Liver (tissue), 9 donors: ENCODE data around the gene GRIN1. TPM values are rescaled to one million over a fixed set of nuclear protein-coding genes. Genes with fewer than 3 reads are reported as not detected.

Source experiments
- DNase-seq: peaks from one replicate; pipeline ENCODE4 v3.0.0-alpha.2; 2017; ENCODE audit warnings: low spot score
- H3K27ac ChIP-seq, 2 donors: one replicate each; pipeline ENCODE4 v1.7.0; 2013; ENCODE audit warnings: inconsistent platforms in 2 of 2, low read length in 2 of 2, control low read depth in 1 of 2, low read depth in 1 of 2, mild to moderate bottlenecking in 1 of 2
- H3K27me3 ChIP-seq, 4 donors: one replicate each; pipeline versions ENCODE4 v1.6.1 to v1.7.0; 2013; ENCODE audit warnings: low read length in 3 of 4, inconsistent platforms in 1 of 4, mild to moderate bottlenecking in 1 of 4, moderate library complexity in 1 of 4; ENCODE audit not compliant: control insufficient read depth in 4 of 4, insufficient read depth in 4 of 4
- H3K36me3 ChIP-seq, 4 donors: one replicate each; pipeline versions ENCODE4 v1.6.1 to v1.7.0; 2013; ENCODE audit warnings: low read length in 3 of 4, mild to moderate bottlenecking in 3 of 4, low read depth in 1 of 4, moderate library complexity in 1 of 4; ENCODE audit not compliant: control insufficient read depth in 4 of 4, insufficient read depth in 3 of 4
- H3K4me1 ChIP-seq, 4 donors: one replicate each; pipeline versions ENCODE4 v1.6.1 to v1.7.0; 2013; ENCODE audit warnings: low read length in 3 of 4, mild to moderate bottlenecking in 3 of 4, moderate library complexity in 1 of 4; ENCODE audit not compliant: control insufficient read depth in 4 of 4, insufficient read depth in 4 of 4
- H3K4me3 ChIP-seq, 3 donors: one replicate each; pipeline versions ENCODE4 v1.6.1 to v1.7.0; 2013; ENCODE audit warnings: low read length in 3 of 3, control low read depth in 1 of 3, low read depth in 1 of 3, mild to moderate bottlenecking in 1 of 3
- H3K9ac ChIP-seq, 2 donors: one replicate each; pipeline ENCODE4 v1.7.0; 2013; ENCODE audit warnings: low read length in 2 of 2, mild to moderate bottlenecking in 2 of 2, moderate library complexity in 2 of 2, control low read depth in 1 of 2, low read depth in 1 of 2
- H3K9me3 ChIP-seq, 4 donors: one replicate each; pipeline versions ENCODE4 v1.6.1 to v1.7.0; 2013; ENCODE audit warnings: low read length in 3 of 4; ENCODE audit not compliant: control insufficient read depth in 4 of 4
- CTCF ChIP-seq: fragments of 150-350 bp; IDR thresholded peaks from 2 replicates; pipeline ENCODE4 v1.5.1; 2017; ENCODE audit warnings: improper control_type of control experiment, low read depth, low read length; ENCODE audit not compliant: missing input control
- EGR1 ChIP-seq, 2 donors: IDR thresholded peaks; 2 replicates each; pipeline ENCODE4 v1.6.1; 2016 to 2018; ENCODE audit warnings: antibody characterized with exemption in 2 of 2, low read depth in 2 of 2
- FOXA1 ChIP-seq: IDR thresholded peaks from 2 replicates; pipeline ENCODE4 v1.6.1; 2016; ENCODE audit warnings: antibody characterized with exemption
- GABPA ChIP-seq, 2 donors: IDR thresholded peaks in 1 of 2; conservative IDR thresholded peaks in 1 of 2; 2 replicates each; pipeline ENCODE4 v1.6.1; 2016; ENCODE audit warnings: antibody characterized with exemption in 2 of 2, mild to moderate bottlenecking in 1 of 2, moderate library complexity in 1 of 2
- HNF4A ChIP-seq, 2 donors: conservative IDR thresholded peaks; 2 replicates each; pipeline ENCODE4 v1.6.1; 2016; ENCODE audit warnings: antibody characterized with exemption in 2 of 2, mild to moderate bottlenecking in 2 of 2
- HNF4G ChIP-seq: IDR thresholded peaks from 2 replicates; pipeline ENCODE4 v1.6.1; 2016; ENCODE audit warnings: antibody characterized with exemption
- JUND ChIP-seq, 2 donors: IDR thresholded peaks; 2 replicates each; pipeline ENCODE4 v1.6.1; 2016; ENCODE audit warnings: antibody characterized with exemption in 2 of 2
- NR2F2 ChIP-seq: IDR thresholded peaks from 2 replicates; pipeline ENCODE4 v1.6.1; 2016; ENCODE audit warnings: antibody characterized with exemption
- RAD21 ChIP-seq, 2 donors: IDR thresholded peaks; 2 replicates each; pipeline ENCODE4 v1.6.1; 2016; ENCODE audit warnings: antibody characterized with exemption in 2 of 2, mild to moderate bottlenecking in 2 of 2
- REST ChIP-seq: IDR thresholded peaks from 2 replicates; pipeline ENCODE4 v1.6.1; 2016; ENCODE audit warnings: antibody characterized with exemption, mild to moderate bottlenecking
- RXRA ChIP-seq, 2 donors: IDR thresholded peaks; 2 replicates each; pipeline ENCODE4 v1.6.1; 2017 to 2018; ENCODE audit warnings: antibody characterized with exemption in 2 of 2, mild to moderate bottlenecking in 1 of 2
- SP1 ChIP-seq: IDR thresholded peaks from 2 replicates; pipeline ENCODE4 v1.6.1; 2018; ENCODE audit warnings: antibody characterized with exemption, mild to moderate bottlenecking
- TAF1 ChIP-seq: conservative IDR thresholded peaks from 2 replicates; pipeline ENCODE4 v1.6.1; 2016; ENCODE audit warnings: antibody characterized with exemption, mild to moderate bottlenecking
- YY1 ChIP-seq: IDR thresholded peaks from 2 replicates; pipeline ENCODE4 v1.6.1; 2016; ENCODE audit warnings: antibody characterized with exemption, mild to moderate bottlenecking
- ZBTB33 ChIP-seq: IDR thresholded peaks from 2 replicates; pipeline ENCODE4 v1.6.1; 2016; ENCODE audit warnings: antibody characterized with exemption
- WGBS: extraction: QIAGEN DNeasy Blood & Tissue Kit; methylation state at CpG from one replicate; pipeline ENCODE4 v1.1.7; 2013; 5-methylcytosine and 5-hydroxymethylcytosine counted together
- polyA plus RNA-seq, 2 donors: library from polyadenylated mRNA; stranded (reverse) in 1 of 2; unstranded in 1 of 2; fragments of 200-250 nt in 1 of 2; fragments of >200 nt in 1 of 2; fragmentation: Nextera tagmentation in 1 of 2; extraction: Ambion mirVana in 1 of 2; gene quantifications; one replicate each; pipeline versions ENCODE4 v1.2.1 to v1.2.3, GENCODE V29; 2013 to 2015
- total RNA-seq, 2 donors: library from RNA; depleted of rRNA; stranded (reverse); fragments of >200 nt; gene quantifications; one replicate each; pipeline ENCODE4 v1.2.3, GENCODE V29; 2014
- TF ChIP-seq, protein P1 (sequence below): IDR thresholded peaks from 2 replicates; pipeline ENCODE4 v1.6.1; 2016; ENCODE audit warnings: antibody characterized with exemption
- donor health status: healthy.
- donor health status: healthy.
- donor health status: healthy.
- donor health status: healthy.
- donor health status: healthy.

GRIN1 gene
- total and polyA plus RNA-seq, 4 donors = 0.05 TPM; not detected in 3

- Histone ChIP-seq H3K4me3 (no peak overlapping the region), H3K9me3 (no peaks in the 10 kb centered on the region), H3K9ac (no peak overlapping the region), H3K27me3 (no peaks in the 10 kb centered on the region), H3K36me3 (peaks cover 15 to 68% (median 26%) of the 10 kb centered on the region in 4 donors), H3K27ac (no peak overlapping the region), H3K4me1 (peaks cover 12 to 20% (median 19%) of the 10 kb centered on the region in 4 donors)
- no peak for TF ChIP-seq RAD21 (IDR thresholded peaks at IDR 0.05)
- no peak for TF ChIP-seq FOXA1
- no peak for TF ChIP-seq ZBTB33
- no peak for TF ChIP-seq EGR1 (IDR thresholded peaks at IDR 0.05; ENCODE audit: low read depth in 2 of 2)
- no peak for TF ChIP-seq HNF4A (conservative IDR thresholded peaks at IDR 0.05)
- no peak for TF ChIP-seq YY1
- TF ChIP-seq HNF4G = no peak
- TF ChIP-seq REST = no peak
- no peak for TF ChIP-seq GABPA (IDR thresholded peaks at IDR 0.05 in 1 of 2, conservative IDR thresholded peaks at IDR 0.05 in 1 of 2)
- no peak for TF ChIP-seq NR2F2
- no peak for TF ChIP-seq TAF1
- TF ChIP-seq SP1 = no peak
- no peak for TF ChIP-seq CTCF
- TF ChIP-seq, protein P1, sequence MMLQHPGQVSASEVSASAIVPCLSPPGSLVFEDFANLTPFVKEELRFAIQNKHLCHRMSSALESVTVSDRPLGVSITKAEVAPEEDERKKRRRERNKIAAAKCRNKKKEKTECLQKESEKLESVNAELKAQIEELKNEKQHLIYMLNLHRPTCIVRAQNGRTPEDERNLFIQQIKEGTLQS = no peak
- TF ChIP-seq RXRA (IDR thresholded peaks at IDR 0.05) = no peak
- 96% methylated on average over 17 of the region's 17 CpGs for WGBS
- DNase-seq = no peak
Observed at GRCh38 chr9:137182836-137183235, 43.9 kb downstream of the GRIN1 start.

DNA sequence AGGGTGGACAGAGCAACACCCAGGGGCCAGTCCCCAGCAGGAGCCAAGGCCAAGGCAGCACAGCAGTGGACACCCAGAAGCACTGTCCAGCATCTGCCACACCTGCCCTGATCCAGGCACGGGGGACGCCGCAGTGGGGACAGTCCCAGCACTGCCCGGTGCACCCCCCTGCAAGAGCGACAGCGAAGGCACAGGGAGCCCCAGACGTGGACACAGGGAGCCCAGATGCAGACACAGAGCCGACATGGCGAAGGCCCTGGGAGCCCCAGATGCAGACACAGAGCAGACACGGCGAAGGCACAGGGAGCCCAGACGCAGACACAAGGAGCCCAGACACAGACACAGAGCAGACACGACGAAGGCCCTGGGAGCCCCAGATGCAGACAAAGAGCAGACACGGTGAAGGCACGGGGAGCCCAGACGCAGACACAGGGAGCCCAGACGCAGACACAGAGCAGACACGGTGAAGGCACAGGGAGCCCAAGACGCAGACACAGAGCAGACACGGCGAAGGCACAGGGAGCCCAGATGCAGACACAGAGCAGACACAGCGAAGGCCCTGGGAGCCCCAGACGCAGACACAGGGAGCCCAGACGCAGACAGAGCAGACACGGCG is 45.1 kb downstream of the GRIN1 start:
- Histone ChIP-seq H3K4me3 (no peak overlapping the region), H3K36me3 (peaks cover 15 to 63% (median 23%) of the 10 kb centered on the region in 4 donors), H3K27me3 (no peaks in the 10 kb centered on the region), H3K27ac (no peak overlapping the region), H3K9ac (no peak overlapping the region), H3K9me3 (no peaks in the 10 kb centered on the region), H3K4me1 (peaks cover 12 to 25% (median 22%) of the 10 kb centered on the region in 4 donors)
- no peak for TF ChIP-seq CTCF
- no peak for TF ChIP-seq NR2F2
- TF ChIP-seq HNF4G = no peak
- no peak for TF ChIP-seq JUND (IDR thresholded peaks at IDR 0.05)
- WGBS = 95% methylated on average over 27 of the region's 27 CpGs
- no peak for DNase-seq
